Measurements from ENCODE around the gene AMIGO3.
A peak's percentile ranks its signal among the peaks of the same experiment; 100 is the strongest.

AMIGO3 gene

DNA sequence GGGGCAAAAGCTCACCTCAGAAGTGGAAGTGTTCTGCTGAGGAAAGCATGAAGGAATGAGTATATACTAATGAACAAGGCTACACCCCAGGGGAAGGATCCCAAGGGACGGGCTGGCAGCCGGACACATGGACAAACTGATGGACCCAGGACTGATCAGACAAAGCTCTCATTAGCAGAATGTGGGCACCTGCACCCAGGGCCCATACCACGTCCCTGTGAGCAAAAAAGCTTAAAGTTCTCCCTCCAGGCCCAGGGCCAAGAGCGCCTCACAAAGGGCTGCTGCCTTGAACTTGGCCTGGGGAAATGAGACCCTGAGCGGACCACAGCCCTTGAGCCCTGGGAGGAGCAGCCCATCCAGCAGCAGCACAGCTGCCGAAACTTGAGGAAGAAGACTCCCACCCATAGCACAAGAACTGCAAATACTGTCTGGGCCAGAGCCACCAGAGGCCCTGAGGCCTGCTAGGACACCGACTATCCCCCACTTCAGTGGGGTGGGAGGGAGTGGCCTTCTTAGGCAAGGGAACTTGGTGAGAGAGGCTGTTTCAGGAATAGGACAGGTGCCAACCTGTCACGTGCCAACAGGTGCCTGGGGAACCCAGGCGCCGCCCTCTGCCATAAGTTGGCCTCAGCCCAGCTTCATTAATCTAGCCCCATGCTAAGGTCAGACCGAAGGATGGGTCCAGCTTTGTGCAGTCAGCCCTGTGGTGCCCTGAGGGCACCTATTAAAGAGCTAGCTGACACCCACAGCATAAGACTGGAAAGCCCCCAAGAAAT, 6.6 kb upstream of the AMIGO3 start:
- FAIRE-seq (no peak), DNase-seq (ENCODE audit: insufficient read length, low spot score) (no peak)

DNA sequence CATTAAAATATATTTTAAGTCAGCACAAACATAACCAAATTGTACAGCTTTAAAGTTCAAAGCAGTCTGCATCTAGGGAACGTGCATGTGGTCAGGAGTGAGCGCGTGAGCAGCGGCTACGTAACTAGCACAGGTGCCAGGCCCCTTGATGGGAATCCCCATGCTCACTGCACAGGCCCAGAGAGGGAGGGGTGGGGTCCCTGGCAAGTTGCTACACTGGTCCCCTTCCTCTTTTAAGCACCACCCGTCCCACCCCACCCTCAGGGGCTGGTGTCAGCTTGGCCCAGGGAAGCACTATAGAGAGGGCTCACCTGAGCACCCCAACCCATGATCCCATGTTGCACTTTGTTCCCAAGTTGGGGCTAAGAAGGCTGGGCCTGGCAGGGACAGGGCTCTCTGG, 5.1 kb upstream of the AMIGO3 start:
- FAIRE-seq = no peak
- no peak for DNase-seq (ENCODE audit: insufficient read length, low spot score)

DNA sequence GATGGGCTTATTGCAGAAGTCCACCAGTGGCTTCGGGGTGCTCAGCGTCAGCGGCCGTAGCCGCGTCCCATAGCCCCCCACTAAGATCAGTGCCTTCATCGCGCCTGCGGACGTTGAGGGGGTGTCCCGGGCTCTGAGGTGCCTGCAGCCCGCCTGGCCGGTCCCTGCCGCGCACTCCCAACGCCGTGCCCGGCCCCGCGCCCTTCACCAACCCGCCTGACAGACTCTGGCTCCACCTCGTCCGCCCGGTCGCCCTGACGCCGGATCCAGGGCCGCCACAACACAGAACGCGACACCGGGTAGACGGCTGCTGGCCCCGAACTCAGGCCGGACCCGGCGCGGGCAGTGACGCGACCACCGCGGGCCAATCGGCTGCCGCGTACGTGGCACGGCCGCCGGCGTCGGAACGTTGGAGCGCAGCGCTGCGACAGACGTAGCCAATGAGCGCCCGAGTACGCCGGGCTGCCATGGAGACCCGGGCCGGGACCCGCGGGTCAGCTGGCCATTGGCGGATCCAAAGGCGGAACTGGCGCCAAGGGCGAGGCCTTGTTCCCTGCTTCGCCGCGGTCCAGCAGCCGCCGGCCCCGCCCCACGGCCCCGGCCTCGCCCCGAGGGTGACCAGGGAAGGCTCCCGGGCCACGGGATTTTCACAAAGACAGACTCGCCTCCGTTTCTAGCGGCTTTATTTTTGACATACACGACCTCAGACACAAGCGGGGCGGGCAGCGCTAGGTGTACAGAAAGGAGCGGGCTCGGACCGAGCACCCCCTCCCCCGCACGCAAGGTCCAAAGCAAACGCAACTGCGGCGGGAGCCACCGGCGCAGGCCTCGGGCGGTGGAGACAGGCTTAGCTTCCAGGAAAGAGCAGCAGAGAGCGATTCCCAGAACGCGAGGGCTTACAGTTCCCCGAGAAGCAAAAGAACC, 4.4 kb upstream of the AMIGO3 start, which contains the start of gene GMPPB:
TSS of gene GMPPB (minus strand) at position 324 of the 924 bp plus-strand sequence. CDS start at position 99, 225 bp downstream.
- FAIRE-seq (peak; percentile 99), DNase-seq (ENCODE audit: insufficient read length, low spot score) (peak; percentile 97)

DNA sequence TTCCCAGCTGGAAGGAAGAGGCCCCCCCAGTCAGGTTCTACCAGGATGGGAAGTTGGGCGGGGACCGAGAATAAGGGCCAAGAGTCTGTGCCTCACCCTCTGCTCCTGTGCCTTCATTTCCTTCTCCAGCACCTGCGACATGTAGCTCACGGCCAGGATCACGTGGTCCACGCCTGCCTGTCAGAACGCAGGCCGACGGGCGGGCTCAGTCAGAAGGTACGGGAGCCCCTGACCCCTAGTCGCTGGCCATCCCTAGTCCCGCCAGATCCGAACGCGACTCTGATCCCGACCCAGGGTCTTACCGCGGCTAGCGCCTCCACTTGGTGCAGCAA, 3.8 kb upstream of the AMIGO3 start:
- DNase-seq (ENCODE audit: insufficient read length, low spot score) (no peak), FAIRE-seq (peak; percentile 64)

DNA sequence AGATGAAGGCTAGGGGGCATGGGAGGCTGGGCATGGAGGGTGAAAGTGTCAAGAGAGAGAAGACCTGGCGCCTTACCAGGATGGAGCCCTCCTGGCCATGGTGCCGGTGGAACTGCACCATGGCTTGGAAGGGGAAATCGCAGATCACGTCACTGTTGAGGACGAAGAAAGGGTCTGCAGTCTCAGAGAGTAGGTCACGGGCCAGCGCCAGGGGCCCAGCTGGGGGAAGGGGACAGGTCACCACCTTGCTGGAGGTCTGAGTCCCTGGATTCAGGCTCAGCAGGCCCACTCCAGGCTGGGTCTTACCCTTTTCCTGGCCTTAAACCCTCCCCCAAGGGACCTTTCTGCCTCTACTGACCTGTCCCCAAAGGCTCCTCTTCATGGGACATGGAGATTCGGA, 3.4 kb upstream of the AMIGO3 start:
- FAIRE-seq (no peak), DNase-seq (ENCODE audit: insufficient read length, low spot score) (no peak)

DNA sequence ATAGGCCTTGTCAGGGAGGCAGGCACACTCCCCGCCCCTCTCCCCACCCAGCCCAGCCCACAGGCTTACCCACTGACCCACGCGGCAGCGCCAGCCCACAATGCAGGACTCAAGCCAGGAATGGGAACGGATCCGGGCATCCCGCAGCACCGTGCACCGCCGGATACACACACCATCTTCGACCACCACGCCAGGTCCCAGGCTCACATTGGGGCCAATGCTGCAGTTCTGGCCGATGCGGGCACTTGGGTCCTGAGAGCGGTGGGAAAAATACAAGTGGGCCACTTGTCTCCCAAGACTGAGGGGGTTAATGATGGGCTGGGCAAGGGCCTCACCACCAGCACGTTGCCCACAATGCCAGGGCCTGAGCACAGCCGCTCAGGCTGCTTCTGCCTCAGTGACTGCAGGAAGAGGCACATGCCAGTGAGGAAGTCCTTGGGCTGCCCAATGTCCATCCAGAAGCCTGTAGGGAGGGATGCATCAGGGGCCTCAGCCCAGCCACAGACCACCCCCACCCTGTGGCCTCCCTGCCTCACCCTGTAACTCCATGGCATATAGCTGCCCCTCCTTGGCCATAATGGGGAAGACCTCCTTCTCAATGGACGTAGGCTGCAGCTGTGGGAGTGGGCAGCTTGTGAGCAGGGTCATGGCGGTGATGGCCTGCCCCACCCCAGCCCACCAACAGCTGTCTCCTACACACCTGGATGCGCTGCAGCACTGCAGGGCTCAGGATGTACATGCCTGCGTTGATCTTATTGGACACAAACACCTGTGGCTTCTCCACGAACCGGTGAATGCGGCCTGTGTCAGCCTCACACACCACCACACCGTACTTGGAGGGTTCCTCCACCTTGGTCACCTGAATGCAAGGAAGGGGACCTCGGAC, 2.7 kb upstream of the AMIGO3 start:
- FAIRE-seq = no peak
- DNase-seq (ENCODE audit: insufficient read length, low spot score) = no peak

DNA sequence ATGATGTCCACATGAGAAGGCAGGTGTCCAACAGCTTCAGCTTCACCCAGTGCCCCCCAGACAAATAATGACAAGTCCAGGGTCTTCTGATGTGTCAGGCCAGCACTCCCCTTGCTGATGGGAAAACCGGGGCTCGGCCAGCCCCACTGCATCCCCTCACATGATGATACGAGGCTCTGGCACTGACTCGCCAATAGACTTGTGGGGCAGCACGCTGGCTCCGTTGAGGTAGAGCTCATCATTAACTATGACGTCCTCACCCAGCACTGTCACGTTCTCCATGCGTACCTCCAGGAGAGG, 2.1 kb upstream of the AMIGO3 start:
- no peak for FAIRE-seq
- DNase-seq (ENCODE audit: insufficient read length, low spot score) = no peak

DNA sequence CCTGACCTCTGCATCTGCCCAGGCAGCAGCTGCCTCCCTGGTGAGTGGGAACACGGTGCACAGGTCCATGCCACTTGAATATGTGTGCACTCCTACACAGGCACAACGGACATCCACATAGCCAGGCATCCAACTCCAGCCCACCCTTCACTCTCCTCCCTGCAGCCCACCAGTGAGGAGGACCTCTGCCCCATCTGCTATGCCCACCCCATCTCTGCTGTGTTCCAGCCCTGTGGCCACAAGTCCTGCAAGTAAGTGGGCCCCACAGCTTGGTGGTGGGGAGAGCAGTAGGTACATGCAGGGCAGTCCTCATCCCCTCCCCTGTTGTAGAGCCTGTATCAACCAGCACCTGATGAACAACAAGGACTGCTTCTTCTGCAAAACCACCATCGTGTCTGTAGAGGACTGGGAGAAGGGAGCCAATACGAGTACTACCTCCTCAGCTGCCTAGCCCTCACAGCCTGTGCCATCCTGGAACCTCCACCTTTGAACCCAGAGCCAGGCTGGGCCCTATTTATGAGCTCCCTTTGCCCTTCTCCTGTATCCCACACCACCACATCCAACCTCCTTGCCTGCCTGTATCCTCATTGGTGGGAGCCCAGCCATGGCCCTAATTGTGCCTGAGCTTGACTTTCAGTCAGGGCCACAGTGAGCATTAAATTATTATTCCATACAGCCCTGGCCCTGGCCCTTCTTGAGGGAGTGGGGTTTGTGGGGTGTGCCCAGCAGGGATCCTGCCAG, 1.5 kb upstream of the AMIGO3 start:
- DNase-seq (ENCODE audit: insufficient read length, low spot score) (no peak), FAIRE-seq (no peak)

DNA sequence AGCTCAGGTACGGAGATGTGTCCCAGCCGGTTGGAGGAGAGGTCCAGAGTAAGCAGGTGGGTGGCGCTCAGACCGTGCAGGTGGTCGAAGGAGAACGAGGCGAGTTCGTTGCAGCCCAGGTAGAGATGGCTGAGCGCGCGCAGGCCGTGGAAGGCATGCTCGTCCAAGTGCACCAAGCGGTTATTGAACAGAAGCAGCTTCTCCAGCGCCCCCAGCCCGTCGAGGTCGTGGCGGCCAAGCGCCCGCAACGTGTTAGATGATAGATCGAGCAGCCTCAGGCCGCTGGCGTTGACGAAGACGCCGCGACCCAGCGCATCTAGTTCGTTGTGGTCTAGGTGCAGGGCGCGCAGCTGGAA, 648 bp downstream of the AMIGO3 start:
- DNase-seq (ENCODE audit: insufficient read length, low spot score) (no peak), FAIRE-seq (no peak)

DNA sequence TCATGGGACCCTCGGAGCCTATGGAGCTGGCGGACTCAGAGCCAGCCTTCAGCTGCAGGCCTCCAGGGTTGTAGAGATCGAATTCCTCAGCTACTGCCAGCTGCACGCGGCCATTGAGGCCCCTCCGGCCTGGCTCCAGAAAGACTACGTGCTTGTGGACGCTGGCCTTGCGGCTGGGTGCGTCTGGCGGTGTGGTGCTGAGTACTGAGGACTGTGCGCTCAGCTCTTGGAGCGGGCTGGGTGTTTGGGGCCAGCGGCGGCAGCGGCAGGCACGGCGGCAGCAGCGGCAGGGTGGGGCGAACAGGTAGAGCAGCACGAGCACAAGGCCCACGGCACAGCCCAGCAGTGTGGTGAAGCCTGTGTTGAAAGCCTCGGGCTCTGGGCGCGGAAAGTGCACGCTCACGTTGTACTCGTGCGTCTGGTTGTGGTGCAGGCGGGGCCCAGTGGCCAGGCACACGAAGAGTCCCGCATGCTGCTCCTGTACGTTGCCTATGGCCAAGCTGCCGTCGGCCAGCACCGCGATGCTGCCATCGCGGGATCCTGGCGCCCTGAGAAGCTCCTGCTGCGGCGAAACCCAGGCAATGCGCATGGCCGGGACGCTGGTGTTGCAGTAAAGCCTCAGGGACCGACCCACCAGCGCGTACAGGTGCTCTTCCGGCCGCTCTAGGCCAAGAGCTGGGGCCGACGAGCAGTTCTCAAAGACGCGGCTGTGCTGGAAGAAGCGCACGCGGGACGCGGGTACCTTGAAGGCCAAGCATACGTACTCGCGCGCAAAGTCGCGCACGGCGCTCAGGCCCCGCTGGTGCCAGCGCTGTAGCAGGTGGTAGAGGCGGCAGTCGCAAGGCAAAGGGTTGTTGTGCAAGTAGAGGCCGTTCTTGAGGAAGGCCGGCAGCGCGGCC, 1.3 kb downstream of the AMIGO3 start:
- no peak for FAIRE-seq
- DNase-seq (ENCODE audit: insufficient read length, low spot score) = no peak

DNA sequence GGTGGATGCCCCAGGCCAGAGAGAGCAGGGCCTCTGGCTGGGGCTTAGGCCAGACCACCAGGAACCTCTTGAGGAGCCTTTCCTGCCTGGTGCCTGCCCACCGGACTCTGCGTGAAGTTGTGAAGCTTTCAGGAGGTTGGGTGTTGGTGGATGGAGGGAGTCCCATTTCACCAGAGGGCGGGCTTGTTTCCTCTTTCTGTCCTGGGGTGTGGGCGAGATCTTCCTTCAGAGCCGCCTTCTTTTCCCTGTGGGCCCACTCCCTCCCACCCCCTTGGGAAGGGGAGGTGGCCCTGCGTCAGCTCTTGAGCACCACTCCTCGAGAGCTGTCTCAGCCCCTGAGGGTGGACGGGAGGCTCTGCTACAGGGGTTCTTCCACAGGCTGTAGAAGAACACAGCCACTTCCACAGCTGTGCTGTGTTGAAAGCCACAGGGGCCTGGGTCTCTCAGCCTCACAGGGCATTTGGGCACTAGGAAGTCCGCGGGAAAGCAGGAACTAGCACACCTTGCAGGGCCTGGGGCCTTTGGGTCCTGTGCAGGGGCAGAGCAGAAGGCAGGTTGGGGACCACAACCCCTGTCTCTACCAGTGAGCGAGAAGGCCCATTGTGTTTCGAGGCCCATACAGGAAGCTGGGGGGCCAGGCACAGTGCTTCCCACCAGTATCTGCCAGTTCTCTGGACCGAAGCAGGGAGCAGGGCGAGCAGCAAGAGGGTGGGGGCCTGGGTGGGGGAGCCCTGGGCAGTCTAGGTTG, 2.1 kb downstream of the AMIGO3 start:
- DNase-seq (ENCODE audit: insufficient read length, low spot score) (no peak), FAIRE-seq (no peak)

DNA sequence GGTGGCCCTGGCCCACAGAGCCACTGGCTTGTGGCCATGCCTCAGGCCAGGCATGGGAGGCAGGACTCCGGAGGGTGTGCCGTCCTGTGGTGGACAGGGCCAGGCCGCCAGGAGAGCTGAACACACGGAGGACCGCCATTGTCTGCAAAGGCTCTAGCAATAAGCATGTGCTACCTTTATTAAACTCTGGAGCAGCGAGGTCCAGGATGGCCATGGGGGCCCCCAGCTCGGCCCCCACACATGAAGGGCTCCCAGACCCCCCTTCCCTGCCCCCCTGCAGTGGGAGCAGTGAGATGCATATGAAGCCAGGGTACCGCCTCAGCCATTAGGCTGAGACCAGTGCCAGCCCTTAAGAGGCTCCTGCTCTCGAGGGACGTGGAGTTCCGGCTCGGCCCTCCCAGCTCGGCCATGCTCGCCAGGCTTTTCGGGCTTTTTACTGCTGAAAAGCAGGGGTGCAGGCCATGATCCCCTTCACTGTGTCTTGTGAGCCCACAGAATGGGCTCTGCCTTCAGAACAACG, 2.7 kb downstream of the AMIGO3 start:
- FAIRE-seq = no peak
- DNase-seq (ENCODE audit: insufficient read length, low spot score) = no peak

DNA sequence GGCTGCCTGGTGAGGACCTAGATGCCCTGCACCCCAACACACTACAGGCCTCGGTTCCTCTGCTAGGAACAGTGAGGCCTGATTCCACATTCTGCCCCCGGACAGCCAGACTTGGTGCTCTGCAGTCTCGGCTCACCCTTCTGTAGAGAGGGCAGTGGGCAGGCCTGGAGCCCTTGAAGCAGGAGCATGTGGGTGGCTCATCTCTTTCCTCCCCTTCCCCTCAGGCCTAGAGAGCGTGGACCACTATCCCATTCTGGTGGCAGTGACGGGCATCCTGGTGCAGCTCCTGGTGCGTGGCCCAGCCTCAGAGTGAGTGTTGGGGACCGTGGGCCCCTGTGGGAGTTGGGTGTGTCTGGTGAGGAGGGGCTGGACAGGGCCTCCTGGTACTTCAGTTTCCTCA, 3.3 kb downstream of the AMIGO3 start:
- no peak for DNase-seq (ENCODE audit: insufficient read length, low spot score)
- no peak for FAIRE-seq

DNA sequence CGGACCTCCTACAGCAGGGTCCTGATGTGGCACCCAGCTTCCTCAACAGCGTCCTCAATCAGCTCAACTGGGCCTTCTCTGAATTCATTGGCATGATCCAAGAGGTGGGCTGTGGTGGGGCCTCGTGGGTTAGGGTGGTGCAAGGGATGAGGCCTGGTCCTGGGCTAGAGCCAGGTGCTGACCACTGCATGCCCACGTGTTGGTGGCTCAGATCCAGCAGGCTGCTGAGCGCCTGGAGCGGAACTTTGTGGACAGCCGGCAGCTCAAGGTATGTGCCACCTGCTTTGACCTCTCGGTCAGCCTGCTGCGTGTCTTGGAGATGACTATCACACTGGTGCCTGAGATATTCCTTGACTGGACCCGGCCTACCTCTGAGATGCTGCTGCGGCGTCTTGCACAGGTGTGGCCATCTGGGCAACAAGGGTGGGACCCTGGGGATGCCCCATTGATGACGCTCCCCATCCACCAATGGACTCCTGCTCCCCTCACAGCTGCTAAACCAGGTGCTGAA, 3.8 kb downstream of the AMIGO3 start:
- DNase-seq (ENCODE audit: insufficient read length, low spot score) = no peak
- FAIRE-seq = no peak

DNA sequence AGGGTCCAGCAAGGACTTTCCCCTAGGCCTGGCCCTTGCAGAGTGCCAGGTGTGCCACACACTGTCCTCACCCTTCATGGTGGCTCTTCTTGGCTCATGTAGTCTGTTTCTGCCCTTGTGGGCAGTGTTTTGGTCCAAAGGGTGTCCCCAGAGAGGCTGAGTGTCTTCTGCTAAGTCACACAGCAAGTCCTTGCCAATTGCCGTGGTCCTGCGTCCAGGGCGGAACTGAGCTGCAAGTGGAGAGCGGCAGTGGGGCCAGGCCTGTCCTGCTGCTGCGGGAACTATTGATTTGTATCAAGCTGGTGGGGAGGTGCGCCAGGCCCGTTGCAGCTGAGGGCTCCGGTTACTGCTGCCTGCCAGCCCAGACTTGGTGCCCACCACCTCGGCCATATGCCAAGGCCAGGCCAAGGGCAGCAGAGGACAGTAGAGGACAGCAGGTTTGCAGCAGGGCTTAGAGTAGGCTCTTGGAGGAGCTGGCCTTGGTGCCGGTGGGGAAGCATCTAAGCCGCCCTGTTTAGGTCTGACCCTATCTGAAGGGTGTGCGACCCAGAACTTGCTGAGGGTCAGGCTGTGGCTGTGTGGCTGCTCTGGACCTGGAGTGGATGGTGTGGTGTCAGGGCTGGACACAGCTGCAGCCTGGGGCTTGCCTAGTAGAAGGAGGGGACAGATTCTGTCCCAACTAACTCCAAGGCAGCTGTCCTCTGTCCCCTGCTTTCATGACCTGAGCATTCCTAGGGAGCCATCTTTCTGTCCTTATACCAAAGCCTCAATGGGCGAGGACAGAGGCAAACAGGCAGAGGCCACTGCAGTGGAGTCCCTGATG, 4.5 kb downstream of the AMIGO3 start:
- DNase-seq (ENCODE audit: insufficient read length, low spot score) = no peak
- FAIRE-seq = no peak

DNA sequence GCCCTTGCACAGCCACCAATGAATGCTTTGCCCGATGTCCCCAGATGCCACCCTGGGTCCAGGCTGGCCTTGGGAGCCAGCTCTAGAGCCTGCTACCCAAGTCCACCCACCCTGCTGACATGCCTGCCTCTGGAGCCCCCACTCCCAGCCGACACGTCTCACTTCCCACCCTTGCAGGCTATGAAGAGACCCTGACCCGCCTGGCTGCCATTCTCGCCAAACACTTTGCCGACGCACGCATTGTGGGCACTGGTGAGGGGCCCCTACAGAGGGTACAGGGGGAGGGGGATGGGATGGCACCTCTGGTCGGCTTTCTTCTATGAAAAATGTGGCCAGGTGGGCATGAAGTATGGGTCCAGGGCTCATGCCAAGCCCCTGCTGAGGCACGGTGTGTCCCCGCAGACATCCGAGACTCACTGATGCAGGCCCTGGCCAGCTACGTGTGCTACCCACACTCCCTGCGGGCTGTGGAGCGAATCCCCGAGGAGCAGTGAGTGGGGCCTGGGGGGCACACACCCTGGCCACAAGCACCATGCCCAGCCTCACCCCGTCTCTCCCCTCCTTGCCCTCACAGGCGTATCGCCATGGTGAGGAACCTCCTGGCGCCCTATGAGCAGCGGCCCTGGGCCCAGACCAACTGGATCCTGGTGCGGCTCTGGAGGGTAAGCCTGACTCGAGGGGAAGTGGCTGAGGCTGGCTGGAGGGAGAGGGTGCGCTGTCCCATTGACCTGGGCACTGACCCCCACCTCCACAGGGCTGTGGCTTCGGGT, 6.0 kb downstream of the AMIGO3 start:
- FAIRE-seq = no peak
- no peak for DNase-seq (ENCODE audit: insufficient read length, low spot score)
